Measurements from ENCODE around the gene MAML2.

MAML2 gene

DNA sequence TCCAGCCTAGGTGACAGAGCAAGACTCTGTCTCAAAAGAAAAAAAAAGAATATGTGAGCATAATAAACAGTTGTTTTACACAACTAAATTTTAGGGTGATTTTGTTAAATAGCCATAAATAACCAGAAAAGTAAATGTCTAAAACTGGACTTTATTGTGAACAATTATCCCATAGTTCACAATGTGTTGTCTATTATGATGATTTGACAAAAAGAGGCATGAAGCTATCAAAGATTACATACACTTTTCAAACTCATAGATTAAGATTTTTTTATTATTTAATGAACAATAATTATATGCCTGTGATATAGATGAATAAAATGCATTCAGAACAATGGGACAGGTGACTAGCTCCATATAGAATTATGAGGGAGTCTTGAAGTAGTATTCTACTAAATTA, 392.1 kb downstream of the MAML2 start:
- Histone ChIP-seq H3K27me3 (ENCODE audit: insufficient read depth, low read length) (no peaks in the 10 kb centered on the region), H3K4me3 (ENCODE audit: low read length) (no peak overlapping the region), H3K9me3 (ENCODE audit: insufficient read depth, low read depth, low read length) (peaks cover 23% of the 10 kb centered on the region), H3K36me3 (ENCODE audit: insufficient read depth, low read depth, low read length) (no peaks in the 10 kb centered on the region), H3K9ac (ENCODE audit: low read depth, low read length) (no peak overlapping the region), H3K4me1 (ENCODE audit: insufficient read depth, low read length) (no peaks in the 10 kb centered on the region), H3K27ac (ENCODE audit: low read length) (no peak overlapping the region)

DNA sequence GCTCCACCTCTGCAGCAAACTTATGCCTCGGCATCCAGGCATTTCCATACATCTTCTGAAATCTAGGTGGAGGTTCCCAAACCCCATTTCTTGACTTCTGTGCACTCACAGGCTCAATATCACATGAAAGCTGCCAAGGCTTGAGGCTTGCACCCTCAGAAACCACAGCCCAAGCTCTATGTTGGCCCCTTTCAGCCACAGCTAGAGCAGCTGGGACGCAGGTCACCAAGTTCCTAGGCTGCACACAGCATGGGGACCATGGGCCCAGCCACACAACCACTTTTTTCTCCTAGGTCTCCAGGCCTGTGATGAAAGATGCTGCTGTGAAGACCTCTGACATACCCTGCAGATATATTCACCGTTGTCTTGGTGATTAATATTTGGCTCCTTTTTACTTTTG, 394.4 kb downstream of the MAML2 start:
- no peaks in the 10 kb centered on the region for H3K27me3 ChIP-seq (ENCODE audit: insufficient read depth, low read length)
- no peaks in the 10 kb centered on the region for H3K36me3 ChIP-seq (ENCODE audit: insufficient read depth, low read depth, low read length)
- peaks cover 46% of the 10 kb centered on the region for H3K9me3 ChIP-seq (ENCODE audit: insufficient read depth, low read depth, low read length)

DNA sequence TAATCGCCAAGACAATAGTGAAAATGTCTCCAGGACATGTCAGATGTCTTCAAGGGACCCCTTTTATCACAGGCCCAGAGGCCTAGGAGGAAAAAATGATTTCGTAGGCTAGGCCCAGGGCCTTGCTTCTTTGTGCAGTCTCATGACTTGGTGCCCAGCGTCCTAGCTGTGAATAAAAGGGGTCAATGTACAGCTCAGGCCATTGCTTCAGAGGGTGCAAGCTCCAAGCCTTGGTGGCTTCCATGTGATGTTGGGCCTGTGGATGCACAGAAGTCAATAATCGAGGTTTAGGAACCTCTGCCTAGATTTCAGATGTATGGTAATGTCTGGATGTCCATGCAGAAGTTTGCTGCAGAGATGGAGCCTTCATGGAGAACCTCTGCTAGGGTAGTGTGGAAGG, 398.4 kb downstream of the MAML2 start:
- Histone ChIP-seq H3K4me1 (ENCODE audit: insufficient read depth, low read length) (no peaks in the 10 kb centered on the region), H3K36me3 (ENCODE audit: insufficient read depth, low read depth, low read length) (no peaks in the 10 kb centered on the region), H3K9ac (ENCODE audit: low read depth, low read length) (no peak overlapping the region), H3K27me3 (ENCODE audit: insufficient read depth, low read length) (no peaks in the 10 kb centered on the region), H3K9me3 (ENCODE audit: insufficient read depth, low read depth, low read length) (peaks cover 50% of the 10 kb centered on the region), H3K4me3 (ENCODE audit: low read length) (no peak overlapping the region), H3K27ac (ENCODE audit: low read length) (no peak overlapping the region)

More for the DNA sequence above, 394.4 kb downstream of the MAML2 start:
- no peaks in the 10 kb centered on the region for H3K4me1 ChIP-seq (ENCODE audit: insufficient read depth, low read length)
- H3K4me3 ChIP-seq (ENCODE audit: low read length): no peak overlapping the region
- H3K27ac ChIP-seq (ENCODE audit: low read length): no peak overlapping the region
- H3K9ac ChIP-seq (ENCODE audit: low read depth, low read length): no peak overlapping the region

DNA sequence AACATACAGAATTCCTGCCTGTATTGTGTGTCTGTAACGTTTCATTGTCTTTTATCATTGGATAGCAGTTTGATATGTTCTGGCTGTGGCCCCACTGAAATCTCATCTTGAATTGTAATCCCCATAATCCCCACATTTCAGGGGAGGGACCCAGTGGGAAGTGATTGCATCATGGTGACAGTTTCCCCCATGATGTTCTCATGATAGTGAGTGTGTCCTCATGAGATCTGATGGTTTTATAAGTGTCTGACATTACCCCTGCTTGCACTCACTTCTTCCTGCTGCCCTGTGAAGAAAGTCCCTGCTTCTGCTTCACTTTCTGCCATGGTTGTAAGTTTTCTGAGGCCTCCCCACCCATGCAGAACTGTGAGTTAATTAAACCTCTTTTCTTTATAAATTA, 399.4 kb downstream of the MAML2 start:
- no peak overlapping the region for H3K9ac ChIP-seq (ENCODE audit: low read depth, low read length)
- no peak overlapping the region for H3K27ac ChIP-seq (ENCODE audit: low read length)
- H3K27me3 ChIP-seq (ENCODE audit: insufficient read depth, low read length): no peaks in the 10 kb centered on the region
- H3K36me3 ChIP-seq (ENCODE audit: insufficient read depth, low read depth, low read length): no peaks in the 10 kb centered on the region
- peaks cover 44% of the 10 kb centered on the region for H3K9me3 ChIP-seq (ENCODE audit: insufficient read depth, low read depth, low read length)
- H3K4me1 ChIP-seq (ENCODE audit: insufficient read depth, low read length): no peaks in the 10 kb centered on the region
- H3K4me3 ChIP-seq (ENCODE audit: low read length): no peak overlapping the region

DNA sequence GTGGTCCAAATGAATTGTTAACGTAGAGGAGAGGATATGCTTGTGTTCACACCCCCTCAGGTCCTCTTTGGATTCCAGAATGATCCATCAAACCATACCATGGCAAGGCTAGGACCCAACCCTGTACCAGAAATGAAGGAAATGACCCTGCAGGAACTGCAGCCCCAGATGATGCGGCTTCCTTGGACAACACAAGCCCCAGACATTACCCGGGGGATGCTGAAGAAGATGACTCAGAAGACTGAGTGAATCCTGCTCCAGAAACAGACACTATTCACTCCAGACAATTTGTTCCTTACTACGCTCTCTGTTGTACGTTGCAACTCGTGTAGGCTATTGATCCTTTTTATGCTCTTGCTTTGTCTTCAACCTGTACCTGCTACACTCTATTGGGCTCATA, 403.9 kb downstream of the MAML2 start:
- H3K9ac ChIP-seq (ENCODE audit: low read depth, low read length): no peak overlapping the region
- H3K9me3 ChIP-seq (ENCODE audit: insufficient read depth, low read depth, low read length): peaks cover 9% of the 10 kb centered on the region; the same call in 1 of the 2 replicates
- H3K4me3 ChIP-seq (ENCODE audit: low read length): no peak overlapping the region
- H3K36me3 ChIP-seq (ENCODE audit: insufficient read depth, low read depth, low read length): no peaks in the 10 kb centered on the region
- no peaks in the 10 kb centered on the region for H3K4me1 ChIP-seq (ENCODE audit: insufficient read depth, low read length)
- no peak overlapping the region for H3K27ac ChIP-seq (ENCODE audit: low read length)
- no peaks in the 10 kb centered on the region for H3K27me3 ChIP-seq (ENCODE audit: insufficient read depth, low read length)

DNA sequence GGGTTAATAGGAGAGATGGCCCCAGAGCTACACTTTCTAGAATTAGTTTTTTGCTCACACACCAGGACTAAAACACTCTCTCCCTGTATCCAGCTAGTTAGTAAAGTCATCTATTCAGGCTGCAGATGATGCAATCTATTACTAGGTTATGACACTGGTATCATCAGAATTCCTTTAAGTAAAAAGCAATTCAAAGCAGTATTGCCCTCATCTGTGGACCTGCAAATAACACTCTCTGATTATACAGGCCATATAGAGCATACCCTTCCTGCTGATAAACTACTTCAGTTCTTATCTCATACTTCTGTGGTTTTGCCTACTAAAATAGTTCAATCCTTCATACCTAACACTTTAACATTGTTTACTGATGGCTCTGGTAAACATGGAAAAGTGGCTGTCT, 405.6 kb downstream of the MAML2 start:
- no peaks in the 10 kb centered on the region for H3K27me3 ChIP-seq (ENCODE audit: insufficient read depth, low read length)
- H3K4me3 ChIP-seq (ENCODE audit: low read length): no peak overlapping the region
- no peaks in the 10 kb centered on the region for H3K4me1 ChIP-seq (ENCODE audit: insufficient read depth, low read length)
- H3K9me3 ChIP-seq (ENCODE audit: insufficient read depth, low read depth, low read length): no peaks in the 10 kb centered on the region
- no peak overlapping the region for H3K9ac ChIP-seq (ENCODE audit: low read depth, low read length)
- no peaks in the 10 kb centered on the region for H3K36me3 ChIP-seq (ENCODE audit: insufficient read depth, low read depth, low read length)
- H3K27ac ChIP-seq (ENCODE audit: low read length): no peak overlapping the region

DNA sequence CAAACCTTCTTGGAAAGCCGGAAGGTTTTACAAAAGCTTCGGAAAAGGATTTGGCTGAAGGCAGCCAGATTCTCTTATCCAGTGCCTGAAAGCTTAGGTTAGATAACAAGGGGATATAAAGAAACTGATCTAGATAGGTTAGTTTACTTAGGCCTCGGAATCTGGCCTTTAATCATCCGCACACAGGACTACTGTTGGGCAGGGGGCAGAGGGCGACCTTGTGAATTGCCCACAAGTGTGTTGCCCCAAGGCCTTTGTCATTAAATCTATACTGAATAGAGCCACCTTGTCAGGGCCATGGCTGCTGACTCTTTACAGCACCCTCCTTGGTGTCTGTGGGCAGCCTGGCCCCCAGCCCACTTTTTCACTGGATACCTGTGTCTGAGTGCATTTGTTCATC, 409.4 kb downstream of the MAML2 start:
- Histone ChIP-seq H3K4me1 (ENCODE audit: insufficient read depth, low read length) (no peaks in the 10 kb centered on the region), H3K36me3 (ENCODE audit: insufficient read depth, low read depth, low read length) (no peaks in the 10 kb centered on the region), H3K27me3 (ENCODE audit: insufficient read depth, low read length) (no peaks in the 10 kb centered on the region), H3K9me3 (ENCODE audit: insufficient read depth, low read depth, low read length) (no peaks in the 10 kb centered on the region), H3K9ac (ENCODE audit: low read depth, low read length) (no peak overlapping the region), H3K27ac (ENCODE audit: low read length) (no peak overlapping the region), H3K4me3 (ENCODE audit: low read length) (no peak overlapping the region)

DNA sequence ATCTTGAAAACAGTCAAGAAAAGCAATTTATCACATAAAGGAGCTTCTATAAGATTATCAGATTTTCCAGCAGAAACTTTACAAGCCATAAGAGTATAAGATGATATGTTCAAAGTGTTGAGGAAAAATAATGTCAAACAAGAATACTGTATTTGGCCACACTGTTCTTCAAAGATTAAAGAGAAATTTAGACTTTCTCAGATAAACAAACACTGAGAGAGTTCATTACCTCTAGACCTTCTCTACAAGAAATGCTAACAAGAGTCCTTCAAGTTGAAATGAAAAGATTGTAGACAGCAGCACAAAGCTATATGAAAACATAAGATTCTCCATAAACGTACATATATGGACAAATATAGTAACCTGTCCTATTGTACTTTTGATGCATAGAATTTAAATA, 411.1 kb downstream of the MAML2 start:
- no peaks in the 10 kb centered on the region for H3K27me3 ChIP-seq (ENCODE audit: insufficient read depth, low read length)
- no peaks in the 10 kb centered on the region for H3K4me1 ChIP-seq (ENCODE audit: insufficient read depth, low read length)
- H3K27ac ChIP-seq (ENCODE audit: low read length): no peak overlapping the region
- no peak overlapping the region for H3K4me3 ChIP-seq (ENCODE audit: low read length)
- no peaks in the 10 kb centered on the region for H3K36me3 ChIP-seq (ENCODE audit: insufficient read depth, low read depth, low read length)
- no peaks in the 10 kb centered on the region for H3K9me3 ChIP-seq (ENCODE audit: insufficient read depth, low read depth, low read length)
- no peak overlapping the region for H3K9ac ChIP-seq (ENCODE audit: low read depth, low read length)

DNA sequence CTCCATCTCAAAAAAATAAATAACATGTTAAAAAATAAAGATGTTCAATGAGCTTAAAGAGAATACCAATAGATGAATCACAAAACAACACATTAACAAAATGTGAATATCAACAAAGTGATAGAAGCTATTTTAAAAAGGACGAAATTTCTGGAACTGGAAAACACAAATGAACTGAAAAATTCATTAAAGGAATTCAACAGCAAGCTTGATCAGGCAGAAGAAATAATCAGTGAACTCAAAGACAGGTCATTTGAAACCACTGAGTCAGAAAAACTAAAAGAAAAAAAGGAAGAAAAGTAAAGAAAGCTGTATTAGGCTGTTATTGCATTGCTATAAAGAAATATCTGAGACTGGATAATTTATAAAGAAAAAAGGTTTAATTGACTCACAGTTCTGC, 412.0 kb downstream of the MAML2 start:
- Histone ChIP-seq H3K27ac (ENCODE audit: low read length) (no peak overlapping the region), H3K4me3 (ENCODE audit: low read length) (no peak overlapping the region), H3K36me3 (ENCODE audit: insufficient read depth, low read depth, low read length) (no peaks in the 10 kb centered on the region)

DNA sequence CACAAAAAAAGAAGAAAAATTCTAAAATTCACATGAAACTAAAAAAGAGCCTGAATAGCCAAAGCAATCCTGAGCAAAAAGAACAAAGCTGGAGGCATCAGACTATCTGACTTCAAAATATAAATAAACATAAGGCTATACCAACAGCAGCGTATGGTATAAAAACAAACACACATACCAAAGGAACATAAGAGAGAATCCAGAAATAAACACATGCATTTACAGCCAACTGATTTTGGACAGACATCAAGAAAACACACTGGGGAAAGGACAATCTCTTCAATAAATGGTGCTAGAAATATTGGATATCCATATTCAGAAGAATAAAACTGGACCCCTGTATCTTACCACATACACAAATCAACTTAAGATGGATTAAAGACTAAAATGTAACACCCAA, 416.3 kb downstream of the MAML2 start:
- no peak overlapping the region for H3K9ac ChIP-seq (ENCODE audit: low read depth, low read length)
- H3K4me1 ChIP-seq (ENCODE audit: insufficient read depth, low read length): peaks cover 14% of the 10 kb centered on the region
- H3K27ac ChIP-seq (ENCODE audit: low read length): no peak overlapping the region
- no peaks in the 10 kb centered on the region for H3K27me3 ChIP-seq (ENCODE audit: insufficient read depth, low read length)
- H3K9me3 ChIP-seq (ENCODE audit: insufficient read depth, low read depth, low read length): no peaks in the 10 kb centered on the region
- H3K4me3 ChIP-seq (ENCODE audit: low read length): no peak overlapping the region
- no peaks in the 10 kb centered on the region for H3K36me3 ChIP-seq (ENCODE audit: insufficient read depth, low read depth, low read length)

More for the DNA sequence above, 412.0 kb downstream of the MAML2 start:
- H3K9ac ChIP-seq (ENCODE audit: low read depth, low read length): no peak overlapping the region
- H3K9me3 ChIP-seq (ENCODE audit: insufficient read depth, low read depth, low read length): no peaks in the 10 kb centered on the region
- H3K4me1 ChIP-seq (ENCODE audit: insufficient read depth, low read length): no peaks in the 10 kb centered on the region
- H3K27me3 ChIP-seq (ENCODE audit: insufficient read depth, low read length): no peaks in the 10 kb centered on the region

Data from iPS-20b (cell line).